ENCODE results near the gene ZNF236.
"Not testable (repeated sequence)": the region's sequence is repeated elsewhere in the genome, so short reads cannot be mapped to it uniquely, and the experiment has no call there.

Gene ZNF236

DNA sequence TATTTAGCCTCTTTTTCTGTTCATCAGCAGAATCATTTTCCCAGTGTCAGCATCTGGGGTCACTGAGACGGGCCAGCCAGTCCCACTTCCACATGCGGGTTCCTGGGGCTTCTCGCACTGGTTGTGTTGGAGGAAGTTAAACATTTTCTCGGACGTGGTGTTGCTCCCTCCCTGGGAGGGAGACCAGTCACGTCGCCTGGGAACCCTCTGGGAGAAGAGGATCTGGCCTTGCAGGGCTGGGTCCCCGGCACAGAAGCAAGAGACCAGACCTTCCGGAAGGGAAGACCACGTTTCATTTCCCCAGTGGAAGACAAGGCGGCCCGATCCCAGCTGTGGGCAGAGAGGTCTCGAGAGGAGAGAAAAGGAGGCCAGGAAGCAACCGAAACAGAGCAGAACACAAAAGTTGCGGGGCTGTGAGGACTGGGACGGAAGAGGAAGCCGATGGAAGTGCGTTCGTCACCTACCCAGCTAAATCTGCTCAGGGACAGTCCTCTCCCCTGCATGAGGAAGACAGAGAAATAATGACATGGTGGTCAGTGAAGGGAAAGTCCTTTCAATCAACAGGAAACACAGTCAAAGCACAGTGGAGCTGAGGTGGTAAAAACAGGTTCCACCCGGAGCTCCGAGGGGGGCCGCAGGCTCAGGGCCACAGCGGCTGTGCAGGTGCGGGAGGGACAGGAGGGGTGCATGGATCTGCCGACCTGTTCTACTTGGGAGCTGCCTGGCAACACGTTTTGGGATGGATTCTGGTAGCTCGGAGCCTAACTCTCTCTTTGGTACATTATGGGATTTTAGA is 165.9 kb downstream of the ZNF236 start:
- DNase-seq (ENCODE audit: low read depth in 2 of 2), result no peak

DNA sequence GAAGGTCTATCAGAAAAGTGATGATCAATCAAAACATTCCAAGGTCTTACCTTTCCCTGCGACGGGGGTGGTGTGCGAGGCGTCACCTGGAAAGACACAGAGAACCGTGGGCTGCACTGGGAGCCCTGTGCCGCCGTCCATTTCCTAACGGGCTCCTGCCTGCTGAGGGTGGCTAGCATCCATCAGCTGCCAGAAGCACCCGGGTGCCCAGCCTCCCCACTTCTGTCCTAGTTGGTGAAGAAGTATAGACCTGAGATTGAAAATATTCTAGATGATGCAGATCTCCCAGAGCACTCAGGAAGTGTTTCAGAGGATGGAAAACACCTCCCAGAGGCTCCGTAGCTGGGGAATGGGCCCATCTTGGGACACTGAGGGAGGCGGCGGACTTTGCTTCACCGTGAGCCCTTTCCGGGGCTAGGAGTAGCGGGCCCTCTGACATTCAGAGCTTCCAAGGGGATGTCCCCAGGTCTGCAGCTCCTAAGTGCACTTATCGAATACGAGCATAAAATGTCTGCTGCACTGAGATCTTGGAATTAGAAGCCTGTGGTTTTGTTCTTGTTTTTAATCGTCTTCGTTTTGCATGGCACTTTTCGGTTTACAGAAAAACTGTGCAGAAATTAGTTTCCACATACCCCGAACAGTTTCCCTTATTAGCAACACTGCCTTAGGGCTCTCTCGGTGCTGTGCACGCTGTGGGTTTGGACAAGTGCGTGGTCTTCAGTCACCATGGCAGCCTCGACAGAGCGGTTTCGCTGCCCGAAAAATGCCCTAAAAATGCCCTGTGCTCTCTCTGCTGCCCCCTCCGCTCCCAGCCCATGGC is 166.7 kb downstream of the ZNF236 start:
- no peak for DNase-seq (ENCODE audit: low read depth in 2 of 2)

DNA sequence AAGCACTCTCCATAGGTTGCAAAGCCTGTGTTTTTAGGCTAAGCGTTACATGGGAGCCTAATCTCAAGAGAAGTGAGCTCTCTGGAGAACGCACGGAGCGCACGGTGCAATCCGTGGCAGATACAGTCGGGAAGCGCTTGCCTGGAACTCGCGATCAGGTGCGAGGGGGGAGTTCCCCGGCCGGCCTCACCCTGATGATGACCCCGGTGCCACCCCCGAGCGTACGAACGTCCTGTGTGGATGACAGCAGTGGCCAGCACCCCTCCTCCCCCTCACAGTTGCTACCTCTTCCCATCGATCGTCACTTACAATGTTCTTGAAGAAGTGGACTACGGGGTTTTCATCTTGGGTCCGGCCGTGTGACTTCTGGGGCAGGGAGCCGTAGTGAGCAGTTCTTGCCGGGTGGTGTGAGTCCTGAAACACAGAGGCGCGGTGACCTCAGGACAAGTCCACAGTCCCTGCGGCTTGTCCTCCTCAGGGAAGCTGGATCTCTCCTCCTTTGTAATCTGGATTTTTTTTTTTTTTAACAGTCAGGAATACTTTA is 167.4 kb downstream of the ZNF236 start:
- DNase-seq (ENCODE audit: low read depth in 2 of 2), result no peak

- not testable (repeated sequence) for DNase-seq (ENCODE audit: low read depth in 2 of 2)
Observed at GRCh38 chr18:76990343-76991020, 168.1 kb downstream of the ZNF236 start.

- no peak for DNase-seq (ENCODE audit: low read depth in 2 of 2)
Observed at GRCh38 chr18:76991021-76991688, 168.8 kb downstream of the ZNF236 start.

GRCh38 chr18:76992226-76993084 is 170.1 kb downstream of the ZNF236 start:
- no peak for DNase-seq (ENCODE audit: low read depth in 2 of 2)

DNA sequence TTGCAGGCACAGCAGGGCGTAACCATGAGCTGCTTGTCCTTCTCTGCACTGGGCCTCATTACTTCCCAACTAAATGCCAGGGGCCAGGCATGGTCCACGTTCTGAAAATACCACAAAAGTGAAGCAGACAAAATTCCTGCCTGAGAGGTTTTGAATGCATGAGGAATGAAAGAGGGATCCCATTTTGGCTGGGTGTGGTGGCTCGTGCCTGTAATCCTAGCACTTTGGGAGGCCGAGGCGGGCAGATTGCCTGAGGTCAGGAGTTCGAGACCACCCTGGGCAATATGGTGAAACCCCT is 170.7 kb downstream of the ZNF236 start:
- DNase-seq (ENCODE audit: low read depth in 2 of 2), result no peak

- no peak for DNase-seq (ENCODE audit: low read depth in 2 of 2)
Observed at GRCh38 chr18:76993573-76993972, 171.2 kb downstream of the ZNF236 start.

GRCh38 chr18:76994086-76994654 is 171.8 kb downstream of the ZNF236 start:
- DNase-seq (ENCODE audit: low read depth in 2 of 2), result no peak

- no peak for DNase-seq (ENCODE audit: low read depth in 2 of 2)
Observed at GRCh38 chr18:76995896-76996295, 173.5 kb downstream of the ZNF236 start.

- DNase-seq (ENCODE audit: low read depth in 2 of 2), result no peak
Observed at GRCh38 chr18:76996429-76996828, 174.1 kb downstream of the ZNF236 start.

DNA sequence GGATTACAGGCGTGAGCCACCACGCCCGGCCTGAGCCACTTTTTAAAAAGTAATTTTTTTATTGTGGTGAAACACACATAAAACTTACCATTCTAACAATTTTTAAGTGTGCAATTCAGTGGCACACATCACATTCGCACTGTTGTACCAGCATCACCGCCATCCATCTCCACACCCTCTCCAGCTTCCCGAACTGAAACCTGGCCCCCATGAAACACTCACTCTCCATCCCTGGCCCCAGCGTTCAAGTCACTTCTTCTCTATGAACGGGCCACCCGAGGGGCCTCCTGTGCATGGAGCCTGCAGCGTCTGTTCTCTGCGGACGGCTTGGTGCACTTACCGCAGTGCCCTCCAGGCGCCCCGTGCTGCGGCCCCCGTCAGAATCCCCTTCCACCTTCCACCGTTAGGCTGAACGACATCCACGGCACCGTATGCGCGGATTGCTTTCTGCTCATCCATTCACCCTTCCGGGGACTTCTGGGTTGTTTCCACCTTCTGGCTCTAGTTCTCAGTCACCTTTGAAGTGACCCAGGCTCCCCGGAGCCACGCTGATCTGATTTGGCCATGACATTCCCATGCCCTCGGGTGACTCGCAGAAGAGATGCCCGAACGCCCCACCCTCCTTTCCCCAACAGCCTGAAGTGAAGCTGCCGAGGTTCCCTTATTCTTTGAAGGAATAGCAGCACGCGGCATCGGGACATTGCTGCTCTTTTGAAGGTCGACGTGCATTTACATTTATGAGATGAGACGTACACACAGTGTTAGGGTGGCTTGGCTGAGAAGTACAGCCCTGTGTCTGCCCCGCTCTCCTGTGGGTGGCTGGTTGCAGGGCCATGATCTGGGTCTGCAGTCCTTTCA is 175.8 kb downstream of the ZNF236 start:
- no peak for DNase-seq (ENCODE audit: low read depth in 2 of 2)

DNA sequence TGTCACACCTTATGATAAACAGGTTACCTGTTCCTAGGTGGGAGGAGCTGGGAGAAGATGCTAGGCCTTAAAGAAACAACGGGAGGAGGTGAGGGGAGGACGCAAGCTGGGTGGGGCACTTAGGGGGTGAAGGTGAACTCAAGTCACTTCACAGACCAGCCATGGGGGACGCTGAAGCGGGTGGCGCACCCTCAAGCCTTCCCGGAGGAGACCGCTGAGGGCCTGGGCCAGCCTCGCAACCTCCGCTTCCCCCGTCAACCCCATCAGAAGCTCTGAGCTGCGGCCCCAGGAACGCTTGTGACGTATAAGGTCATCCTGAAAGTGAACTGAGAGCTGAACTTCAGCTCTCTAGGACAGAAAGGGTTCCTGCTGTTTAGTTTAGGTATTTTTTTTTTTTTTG is 176.7 kb downstream of the ZNF236 start:
- no peak for DNase-seq (ENCODE audit: low read depth in 2 of 2)

DNA sequence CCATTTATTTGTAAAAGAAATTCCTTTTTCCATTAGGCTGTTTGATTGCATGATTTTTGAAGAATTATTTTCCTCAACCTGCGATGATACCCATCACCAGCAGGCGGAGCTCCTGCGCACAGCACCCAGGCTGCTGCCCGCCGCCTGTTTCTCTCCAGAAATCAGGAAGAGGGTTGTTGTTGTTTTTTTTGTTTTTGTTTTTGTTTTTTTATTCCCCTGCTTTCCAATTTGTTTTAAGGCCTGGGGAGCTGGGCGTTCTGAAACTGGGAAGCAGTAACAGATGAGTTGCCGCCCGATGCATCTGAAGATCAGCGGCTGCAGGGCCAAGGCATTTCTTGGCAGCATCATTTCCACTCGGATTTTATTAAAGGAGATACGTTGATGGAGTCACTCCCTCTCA is 178.2 kb downstream of the ZNF236 start:
- DNase-seq (ENCODE audit: low read depth in 2 of 2), result peak; percentile 10 to 23

- DNase-seq (ENCODE audit: low read depth in 2 of 2), result no peak
Observed at GRCh38 chr18:77001041-77001440, 178.7 kb downstream of the ZNF236 start.

DNA sequence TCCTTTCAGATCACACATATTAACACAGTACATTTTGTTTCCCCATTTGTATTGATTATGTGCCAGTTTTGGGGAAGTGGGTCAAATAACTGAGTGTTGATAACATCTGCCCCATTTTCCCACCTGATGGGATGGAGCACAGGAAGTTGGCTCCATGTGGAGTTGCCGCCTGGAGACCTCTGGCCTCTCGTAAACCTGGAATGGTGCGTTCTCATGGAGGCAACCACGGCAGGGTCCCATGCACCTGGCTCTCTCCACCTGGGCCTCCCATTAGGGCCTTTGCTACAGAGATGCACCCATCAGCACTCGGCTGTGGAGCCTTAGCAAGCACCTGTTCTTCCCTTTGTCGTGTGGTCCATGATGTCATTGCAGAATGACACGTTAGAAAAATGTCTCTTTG is 179.6 kb downstream of the ZNF236 start:
- no peak for DNase-seq (ENCODE audit: low read depth in 2 of 2)

GRCh38 chr18:77002496-77002895 is 180.1 kb downstream of the ZNF236 start:
- DNase-seq (ENCODE audit: low read depth in 2 of 2), result no peak

DNA sequence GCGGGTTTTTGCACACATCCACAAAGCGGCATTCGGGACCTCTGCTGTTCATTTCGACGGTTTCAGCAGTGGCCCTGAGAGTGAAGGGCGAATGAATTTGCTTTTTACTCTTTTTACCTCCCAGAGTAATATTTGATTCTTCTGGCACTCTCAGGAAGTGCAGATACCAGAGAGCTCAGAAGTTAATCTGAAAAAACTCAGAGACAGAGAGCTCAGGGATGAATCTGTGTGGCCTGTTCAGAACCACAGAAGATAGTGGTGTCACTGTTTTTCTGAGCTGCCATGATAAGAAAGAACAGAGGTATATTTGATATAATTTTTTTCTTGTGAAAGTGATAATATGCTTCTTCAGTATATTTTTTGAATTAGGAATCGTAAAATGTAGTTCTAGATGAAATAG is 181.0 kb downstream of the ZNF236 start:
- DNase-seq (ENCODE audit: low read depth in 2 of 2), result no peak

DNA sequence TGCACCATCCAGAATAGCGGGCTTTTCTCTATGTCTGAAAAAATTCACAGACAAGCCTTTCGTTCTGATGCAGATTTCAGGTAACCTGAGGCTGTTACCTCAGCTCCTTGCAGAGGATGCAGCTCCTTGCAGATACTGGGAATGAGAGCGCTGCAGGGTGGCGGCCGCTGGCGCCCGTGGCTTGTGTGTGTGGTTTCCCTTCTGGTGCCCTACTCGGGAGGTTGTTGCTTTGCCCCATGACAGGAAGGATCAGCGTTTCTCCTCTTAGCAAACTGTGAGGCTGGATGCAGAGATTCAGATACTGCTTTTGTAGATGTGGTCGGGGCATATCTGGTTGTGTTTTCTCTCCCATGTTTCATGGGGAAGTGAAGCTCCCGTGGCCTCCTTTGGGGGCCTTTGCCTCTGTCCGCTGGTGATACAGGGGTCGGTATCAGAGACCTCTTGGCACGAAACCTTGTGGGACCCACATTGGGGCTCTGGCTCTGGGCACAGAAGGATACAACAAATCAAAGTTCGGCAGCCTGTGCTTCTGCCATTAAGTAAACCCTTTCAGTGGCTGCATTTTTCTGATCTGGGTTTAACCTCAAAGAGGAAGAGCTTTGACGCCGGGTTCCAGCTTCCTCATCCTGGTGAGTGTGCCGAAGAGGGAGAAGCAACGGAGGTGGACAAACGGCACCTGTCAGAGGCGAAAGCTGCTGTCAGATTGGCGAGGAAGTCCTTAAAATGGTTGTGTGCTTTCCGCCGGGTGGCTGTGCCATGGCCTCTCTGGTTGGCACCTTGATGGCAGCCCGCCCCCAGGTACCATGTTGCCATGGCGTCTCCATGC is 182.4 kb downstream of the ZNF236 start:
- no peak for DNase-seq (ENCODE audit: low read depth in 2 of 2)
